Fibroblast of mammary gland (primary cell): ENCODE results near the gene DRGX.
A peak's percentile ranks its signal among the peaks of the same experiment; 100 is the strongest.

Source experiments
- DNase-seq: peaks from one replicate; pipeline ENCODE4 v3.0.0-alpha.2; 2010; ENCODE audit warnings: low read depth
- H3K4me3 ChIP-seq: 2 replicates; pipeline ENCODE4 v1.5.1; 2011; ENCODE audit warnings: low read depth, mild to moderate bottlenecking, low read length, moderate library complexity; ENCODE audit not compliant: control insufficient read depth
- CTCF ChIP-seq: conservative IDR thresholded peaks from 2 replicates; pipeline ENCODE4 v1.5.1; 2011; ENCODE audit warnings: low read depth, low read length, inconsistent platforms; ENCODE audit not compliant: control insufficient read depth, insufficient read depth

Gene DRGX

GRCh38 chr10:49408519-49409306 lies 12.8 kb upstream of the DRGX start:
- H3K4me3 ChIP-seq, result no peak overlapping the region
- DNase-seq, result no peak
- no peak for TF ChIP-seq CTCF

- peak; percentile 72 for DNase-seq
- H3K4me3 ChIP-seq, result no peak overlapping the region
- peak; percentile 95 for TF ChIP-seq CTCF
Measured at GRCh38 chr10:49407552-49408137, 11.8 kb upstream of the DRGX start.

GRCh38 chr10:49407151-49407550 lies 11.3 kb upstream of the DRGX start:
- DNase-seq, result no peak
- no peak for TF ChIP-seq CTCF
- H3K4me3 ChIP-seq, result no peak overlapping the region

- DNase-seq, result no peak
- H3K4me3 ChIP-seq, result no peak overlapping the region
- TF ChIP-seq CTCF, result no peak
Measured at GRCh38 chr10:49404321-49404878, 8.5 kb upstream of the DRGX start.

- H3K4me3 ChIP-seq, result no peak overlapping the region
- no peak for DNase-seq
Measured at GRCh38 chr10:49403363-49403762, 7.5 kb upstream of the DRGX start.

GRCh38 chr10:49400365-49400764 lies 4.5 kb upstream of the DRGX start:
- no peak overlapping the region for H3K4me3 ChIP-seq
- TF ChIP-seq CTCF, result no peak
- DNase-seq, result no peak

More at GRCh38 chr10:49403363-49403762, 7.5 kb upstream of the DRGX start:
- no peak for TF ChIP-seq CTCF
